Measurements from ENCODE around the gene ZBTB16. TPM values are rescaled to one million over a fixed set of nuclear protein-coding genes. Genes with fewer than 3 reads are reported as not detected.

Gene ZBTB16
- total RNA-seq, 1 experiment from 2014 or later: 70.4 TPM

GRCh38 chr11:114123692-114124330 is 64.3 kb downstream of the ZBTB16 start:
- peaks cover 96% of the 10 kb centered on the region for H3K36me3 Mint-ChIP-seq (ENCODE audit: insufficient read depth, unreplicated experiment)
- no peak for TF ChIP-seq CTCF (IDR thresholded peaks at IDR 0.05; ENCODE audit: unreplicated experiment)
- ChIA-PET CTCF (no interaction called here), POLR2A (interaction anchor here (1.3 to 1.6 kb wide), 2 partner anchors 10 to 36 kb away, joined by 4 to 7 read pairs; no protein-coding TSS in a partner anchor)
- BruUV-seq (replicated peaks): no TSS peak
- DNase-seq (ENCODE audit: unreplicated experiment): no peak
- H3K4me3 Mint-ChIP-seq (ENCODE audit: unreplicated experiment): no peak overlapping the region
- intact Hi-C loops (cut with micrococcal nuclease): no loop called here
- peaks cover 64% of the 10 kb centered on the region for H3K4me1 Mint-ChIP-seq (ENCODE audit: insufficient read depth, unreplicated experiment)
- H3K9me3 Mint-ChIP-seq (ENCODE audit: unreplicated experiment): no peaks in the 10 kb centered on the region
- no peak overlapping the region for H3K27ac Mint-ChIP-seq (ENCODE audit: low read depth, unreplicated experiment)
- no peaks in the 10 kb centered on the region for H3K27me3 Mint-ChIP-seq (ENCODE audit: insufficient read depth, unreplicated experiment)

GRCh38 chr11:114124601-114125144 is 65.2 kb downstream of the ZBTB16 start:
- Mint-ChIP-seq H3K4me1 (ENCODE audit: insufficient read depth, unreplicated experiment) (peaks cover 64% of the 10 kb centered on the region), H3K27ac (ENCODE audit: low read depth, unreplicated experiment) (no peak overlapping the region), H3K27me3 (ENCODE audit: insufficient read depth, unreplicated experiment) (no peaks in the 10 kb centered on the region), H3K4me3 (ENCODE audit: unreplicated experiment) (no peak overlapping the region), H3K36me3 (ENCODE audit: insufficient read depth, unreplicated experiment) (peaks cover 96% of the 10 kb centered on the region), H3K9me3 (ENCODE audit: unreplicated experiment) (no peaks in the 10 kb centered on the region)
- ChIA-PET POLR2A (interaction anchor here (1.0 to 1.3 kb wide), 2 partner anchors 35 to 54 kb away, joined by 3 to 5 read pairs; no protein-coding TSS in a partner anchor), CTCF (no interaction called here)
- intact Hi-C loops (cut with micrococcal nuclease): no loop called here
- no TSS peak for BruUV-seq (replicated peaks)
- no peak for DNase-seq (ENCODE audit: unreplicated experiment)
- no peak for TF ChIP-seq CTCF (IDR thresholded peaks at IDR 0.05; ENCODE audit: unreplicated experiment)

- ChIA-PET CTCF (interaction anchor here (0.7 to 1.6 kb wide), 2 partner anchors 17 to 68 kb away, joined by 3 read pairs; no protein-coding TSS in a partner anchor), POLR2A (interaction anchor here (1.0 to 2.1 kb wide), 6 partner anchors 9 to 53 kb away, joined by 3 to 6 read pairs (median 4); no protein-coding TSS in a partner anchor)
- H3K27ac Mint-ChIP-seq (ENCODE audit: low read depth, unreplicated experiment): peak overlapping the region; percentile 62
- peaks cover 100% of the 10 kb centered on the region for H3K36me3 Mint-ChIP-seq (ENCODE audit: insufficient read depth, unreplicated experiment)
- peaks cover 66% of the 10 kb centered on the region for H3K4me1 Mint-ChIP-seq (ENCODE audit: insufficient read depth, unreplicated experiment)
- no peak overlapping the region for H3K4me3 Mint-ChIP-seq (ENCODE audit: unreplicated experiment)
- BruUV-seq (replicated peaks): no TSS peak
- H3K27me3 Mint-ChIP-seq (ENCODE audit: insufficient read depth, unreplicated experiment): no peaks in the 10 kb centered on the region
- TF ChIP-seq CTCF (IDR thresholded peaks at IDR 0.05; ENCODE audit: unreplicated experiment): no peak
- intact Hi-C loops (cut with micrococcal nuclease): no loop called here
- DNase-seq (ENCODE audit: unreplicated experiment): no peak
- H3K9me3 Mint-ChIP-seq (ENCODE audit: unreplicated experiment): no peaks in the 10 kb centered on the region
Observed at GRCh38 chr11:114125531-114125930, 66.0 kb downstream of the ZBTB16 start.

- peaks cover 68% of the 10 kb centered on the region for H3K4me1 Mint-ChIP-seq (ENCODE audit: insufficient read depth, unreplicated experiment)
- H3K36me3 Mint-ChIP-seq (ENCODE audit: insufficient read depth, unreplicated experiment): peaks cover 100% of the 10 kb centered on the region
- no peak overlapping the region for H3K4me3 Mint-ChIP-seq (ENCODE audit: unreplicated experiment)
- intact Hi-C loops (cut with micrococcal nuclease): no loop called here
- no peaks in the 10 kb centered on the region for H3K9me3 Mint-ChIP-seq (ENCODE audit: unreplicated experiment)
- peak overlapping the region; percentile 62 for H3K27ac Mint-ChIP-seq (ENCODE audit: low read depth, unreplicated experiment)
- BruUV-seq (replicated peaks): no TSS peak
- ChIA-PET POLR2A (interaction anchor here (0.6 to 2.1 kb wide), 6 partner anchors 8 to 71 kb away, joined by 3 to 6 read pairs (median 4); no protein-coding TSS in a partner anchor), CTCF (interaction anchor here (0.7 to 1.6 kb wide), 2 partner anchors 17 to 68 kb away, joined by 3 read pairs; no protein-coding TSS in a partner anchor)
- no peaks in the 10 kb centered on the region for H3K27me3 Mint-ChIP-seq (ENCODE audit: insufficient read depth, unreplicated experiment)
- no peak for TF ChIP-seq CTCF (IDR thresholded peaks at IDR 0.05; ENCODE audit: unreplicated experiment)
- no peak for DNase-seq (ENCODE audit: unreplicated experiment)
Observed at GRCh38 chr11:114125959-114126358, 66.4 kb downstream of the ZBTB16 start.
